Left ventricle myocardium inferior (tissue), 1 donor: ENCODE data around the gene ZNF385C. TPM values are rescaled to one million over a fixed set of nuclear protein-coding genes. Genes with fewer than 3 reads are reported as not detected.

Experiments
- DNase-seq: peaks from one replicate; pipeline ENCODE4 v3.0.0-alpha.2; 2020
- H3K27ac ChIP-seq: fragments of 200-600 bp; replicated peaks from 2 replicates; pipeline ENCODE4 v1.8.0; 2021
- H3K27me3 ChIP-seq: fragments of 200-600 bp; 2 replicates; pipeline ENCODE4 v1.8.0; 2021; ENCODE audit warnings: low read depth
- H3K36me3 ChIP-seq: fragments of 200-600 bp; 2 replicates; pipeline ENCODE4 v1.8.0; 2021
- H3K4me1 ChIP-seq: fragments of 200-600 bp; 2 replicates; pipeline ENCODE4 v1.8.0; 2021
- H3K4me3 ChIP-seq: fragments of 200-600 bp; 2 replicates; pipeline ENCODE4 v1.8.0; 2021; ENCODE audit warnings: mild to moderate bottlenecking, moderate library complexity
- H3K9me3 ChIP-seq: fragments of 200-600 bp; replicated peaks from 2 replicates; pipeline ENCODE4 v1.8.0; 2021
- CTCF ChIP-seq: fragments of 200-600 bp; IDR thresholded peaks from 2 replicates; pipeline ENCODE4 v1.8.0; 2021; ENCODE audit warnings: antibody characterized with exemption, mild to moderate bottlenecking, borderline replicate concordance
- intact Hi-C: fragments of 100-400 bp; cut with micrococcal nuclease; formaldehyde crosslinking; loops from one replicate; pipeline ENCODE4 v1.11.0; 2022
- total RNA-seq: library from RNA; stranded (reverse); fragmentation: NEBNext Ultra II Directional; extraction: Animal tissue kit (Norgen Biotek cat#: 25700); gene quantifications from one replicate; pipeline ENCODE4 v1.2.1, GENCODE V29; 2021
- donor health status: DM: no; HTN: yes; CAD: no; lungs with severe emphysema.

ZNF385C gene
- total RNA-seq, 1 donor from 2014 or later, result 0.49 TPM

GRCh38 chr17:41976142-41976768, 122.0 kb downstream of the ZNF385C start:
- H3K4me1 ChIP-seq, result peaks cover 34% of the 10 kb centered on the region
- H3K9me3 ChIP-seq, result no peaks in the 10 kb centered on the region
- H3K27ac ChIP-seq, result peak overlapping the region; percentile 27

More at GRCh38 chr17:41976142-41976768, 122.0 kb downstream of the ZNF385C start:
- DNase-seq, result no peak
- intact Hi-C loops, result no loop called here
- peaks cover 94% of the 10 kb centered on the region for H3K36me3 ChIP-seq
- TF ChIP-seq CTCF, result no peak
- H3K4me3 ChIP-seq, result no peak overlapping the region
- H3K27me3 ChIP-seq, result no peaks in the 10 kb centered on the region

Other genes with a start within 250 kb of the ZNF385C start
- gene KLHL11, start 233.1 kb downstream of the ZNF385C start, total RNA-seq, result 3.5 TPM
- 23.5 TPM for gene ACLY, start 179.5 kb downstream of the ZNF385C start, total RNA-seq
- gene ODAD4, start 167.9 kb downstream of the ZNF385C start, total RNA-seq, result 1.3 TPM
- gene CNP, start 131.7 kb downstream of the ZNF385C start, total RNA-seq, result 24.9 TPM
- 71.2 TPM for gene DNAJC7, start 81.0 kb downstream of the ZNF385C start, total RNA-seq
- gene NKIRAS2, start 78.4 kb downstream of the ZNF385C start, total RNA-seq, result 50.9 TPM
- 0.63 TPM for gene C17orf113, start 47.9 kb downstream of the ZNF385C start, total RNA-seq
- 3.1 TPM for gene DHX58, start 14.2 kb upstream of the ZNF385C start, total RNA-seq
- gene KAT2A, start 22.9 kb upstream of the ZNF385C start, total RNA-seq, result 25.7 TPM
- not detected for gene HSPB9, start 24.3 kb upstream of the ZNF385C start, total RNA-seq
- gene RAB5C, start 56.5 kb upstream of the ZNF385C start, total RNA-seq, result 38.6 TPM
- gene KCNH4, start 82.7 kb upstream of the ZNF385C start, total RNA-seq, result 0.16 TPM
- gene HCRT, start 87.0 kb upstream of the ZNF385C start, total RNA-seq, result not detected
- 8.4 TPM for gene GHDC, start 96.0 kb upstream of the ZNF385C start, total RNA-seq
- gene STAT5B, start 177.9 kb upstream of the ZNF385C start, total RNA-seq, result 30.7 TPM
- 16.7 TPM for gene STAT5A, start 190.0 kb upstream of the ZNF385C start, total RNA-seq